ENCODE results near the gene ADI1.

The ADI1 gene

GRCh38 chr2:3470856-3471737, 48.2 kb downstream of the ADI1 start:
- TF ChIP-seq ZFX (IDR thresholded peaks at IDR 0.05; ENCODE audit: borderline replicate concordance): no peak
- no peak for TF ChIP-seq CTCF (IDR thresholded peaks at IDR 0.05)
- peak overlapping the region; percentile 43; the same call in 1 of the 2 replicates for H3K27ac ChIP-seq

- no peak for TF ChIP-seq CTCF (IDR thresholded peaks at IDR 0.05)
- no peak for TF ChIP-seq ZFX (IDR thresholded peaks at IDR 0.05; ENCODE audit: borderline replicate concordance)
- H3K27ac ChIP-seq: peak overlapping the region; percentile 43
These were observed 49.1 kb downstream of the ADI1 start for GRCh38 chr2:3470166-3470651.

- no peak for TF ChIP-seq CTCF (IDR thresholded peaks at IDR 0.05)
- TF ChIP-seq ZFX (IDR thresholded peaks at IDR 0.05; ENCODE audit: borderline replicate concordance): no peak
- H3K27ac ChIP-seq: peak overlapping the region; percentile 43
These were observed 49.8 kb downstream of the ADI1 start for GRCh38 chr2:3469486-3469885.

- no peak overlapping the region for H3K27ac ChIP-seq
- TF ChIP-seq CTCF (IDR thresholded peaks at IDR 0.05) (no peak), ZFX (IDR thresholded peaks at IDR 0.05; ENCODE audit: borderline replicate concordance) (no peak)
These were observed 50.9 kb downstream of the ADI1 start for GRCh38 chr2:3468296-3468988.

DNA sequence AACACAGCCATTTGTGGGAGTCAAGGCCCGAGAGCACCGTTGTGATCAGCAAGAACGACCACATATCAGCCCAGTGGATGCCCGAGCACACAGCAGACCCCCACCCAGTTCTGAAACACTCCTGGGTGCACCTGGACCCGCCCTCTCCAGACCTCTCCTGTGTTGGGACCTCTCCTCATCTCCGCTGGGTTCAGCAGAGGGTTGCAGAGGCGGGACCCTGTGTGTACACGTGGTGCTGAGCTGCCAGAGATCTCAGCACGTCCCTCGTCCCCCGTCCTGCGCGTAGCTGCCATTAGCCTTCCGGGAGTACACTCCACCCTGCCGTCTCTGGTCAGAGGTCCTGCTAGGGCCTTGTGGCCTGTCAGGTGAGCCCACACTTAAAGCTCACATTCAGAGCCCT, 51.7 kb downstream of the ADI1 start:
- H3K27ac ChIP-seq: no peak overlapping the region
- TF ChIP-seq CTCF (IDR thresholded peaks at IDR 0.05) (no peak), ZFX (IDR thresholded peaks at IDR 0.05; ENCODE audit: borderline replicate concordance) (no peak)

- TF ChIP-seq CTCF (IDR thresholded peaks at IDR 0.05) (no peak), ZFX (IDR thresholded peaks at IDR 0.05; ENCODE audit: borderline replicate concordance) (no peak)
- H3K27ac ChIP-seq: no peak overlapping the region
These were observed 52.4 kb downstream of the ADI1 start for GRCh38 chr2:3466966-3467365.

GRCh38 chr2:3466482-3466863, 52.9 kb downstream of the ADI1 start:
- H3K27ac ChIP-seq: no peak overlapping the region
- no peak for TF ChIP-seq CTCF (IDR thresholded peaks at IDR 0.05)
- TF ChIP-seq ZFX (IDR thresholded peaks at IDR 0.05; ENCODE audit: borderline replicate concordance): no peak

Data from 22Rv1 (cell line).